Colon (tissue), 2 donors: ENCODE data around the gene MPEG1.

Experiments
- FAIRE-seq: peaks from 2 replicates; lab custom pipeline; 2012; peaks lifted over from hg19 to GRCh38; lab: Jason Lieb, UNC
- donor health status: control.
- donor health status: control.

The MPEG1 gene

GRCh38 chr11:59212744-59213631, at the start of gene MPEG1:
Gene MPEG1 (minus strand): TSS chr11:59212927. CDS start chr11:59212865, 62 bp downstream.
- FAIRE-seq, result no peak

GRCh38 chr11:59262177-59262818, 49.6 kb upstream of the MPEG1 start:
- no peak for FAIRE-seq

DNA sequence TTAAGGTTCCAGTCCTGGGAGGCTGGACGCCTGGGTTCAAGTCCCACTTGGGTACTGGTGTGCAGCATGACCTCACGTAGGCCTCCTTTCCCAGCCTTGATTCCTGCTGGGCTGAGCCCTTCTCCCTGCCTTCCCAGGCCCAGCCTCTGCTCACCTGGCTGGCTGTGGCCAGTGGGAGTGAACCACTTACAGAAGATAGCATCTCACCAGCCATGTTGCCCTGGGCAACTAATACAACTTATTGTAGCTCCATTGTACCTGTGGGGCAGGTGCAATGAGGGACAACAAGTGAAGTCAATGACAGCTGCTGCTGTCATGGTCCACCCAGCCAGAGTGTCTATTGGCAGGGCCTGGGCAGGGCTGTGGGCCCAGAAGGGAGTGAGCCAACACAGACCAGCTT, 48.4 kb upstream of the MPEG1 start:
- no peak for FAIRE-seq

GRCh38 chr11:59259867-59260475, 47.2 kb upstream of the MPEG1 start:
- FAIRE-seq, result no peak

GRCh38 chr11:59259047-59259446, 46.3 kb upstream of the MPEG1 start:
- FAIRE-seq, result no peak

- no peak for FAIRE-seq
These were observed 42.6 kb upstream of the MPEG1 start for GRCh38 chr11:59255281-59255680.

DNA sequence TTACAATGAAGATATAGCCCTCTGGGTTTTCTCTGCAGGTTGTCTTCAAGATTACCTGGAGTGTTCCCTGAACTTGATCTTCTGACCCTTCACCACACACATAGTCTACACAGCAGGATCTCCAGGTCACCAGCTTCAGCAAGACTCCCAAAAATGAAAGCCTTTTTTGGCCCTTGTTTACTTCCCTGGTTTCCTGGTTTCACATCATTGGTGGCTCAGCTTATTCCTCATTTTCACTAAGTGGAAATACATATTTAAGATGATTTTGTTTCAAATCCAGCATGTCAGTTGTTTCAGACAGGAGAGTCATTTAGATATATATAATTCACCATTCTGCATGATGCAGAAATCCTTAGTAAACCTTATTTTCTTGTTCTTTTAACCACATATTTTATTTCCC, 41.6 kb upstream of the MPEG1 start:
- no peak for FAIRE-seq

- no peak for FAIRE-seq
These were observed 40.3 kb upstream of the MPEG1 start for GRCh38 chr11:59253001-59253400.

GRCh38 chr11:59249535-59249934, 36.8 kb upstream of the MPEG1 start:
- FAIRE-seq, result no peak

DNA sequence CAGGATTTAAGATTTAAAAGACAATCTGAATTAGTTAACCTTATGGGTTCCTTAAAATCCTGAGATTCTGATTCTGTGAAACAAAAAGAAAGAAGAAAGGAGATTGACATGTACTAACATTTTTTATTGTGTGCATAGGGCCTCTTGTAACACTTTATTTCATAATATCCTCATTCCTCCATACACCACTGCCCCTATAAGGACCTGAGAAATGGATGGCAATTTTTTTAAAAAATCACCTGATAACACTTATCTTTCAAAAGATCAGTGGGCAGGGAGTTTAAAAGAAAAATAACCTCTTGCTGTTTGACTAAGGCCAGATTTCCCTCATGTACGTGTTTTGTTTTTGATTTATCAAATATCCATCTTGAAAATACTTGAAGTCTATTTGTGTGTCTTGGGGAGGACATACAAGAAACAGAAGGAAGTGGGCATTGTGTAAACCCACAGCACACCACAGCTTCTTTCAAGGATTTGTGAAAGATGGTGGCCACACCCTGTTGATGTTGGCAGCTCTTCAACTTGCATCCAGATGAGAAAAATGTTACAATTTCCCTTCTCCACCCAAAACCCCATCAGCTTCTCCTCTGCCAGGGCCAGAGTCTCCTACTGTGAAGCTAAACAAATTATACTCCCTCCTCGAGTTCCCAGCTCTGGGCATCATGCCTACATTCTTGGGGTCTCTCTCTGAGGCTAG, 35.0 kb upstream of the MPEG1 start:
- no peak for FAIRE-seq

- no peak for FAIRE-seq
These were observed 30.9 kb upstream of the MPEG1 start for GRCh38 chr11:59243633-59244032.

DNA sequence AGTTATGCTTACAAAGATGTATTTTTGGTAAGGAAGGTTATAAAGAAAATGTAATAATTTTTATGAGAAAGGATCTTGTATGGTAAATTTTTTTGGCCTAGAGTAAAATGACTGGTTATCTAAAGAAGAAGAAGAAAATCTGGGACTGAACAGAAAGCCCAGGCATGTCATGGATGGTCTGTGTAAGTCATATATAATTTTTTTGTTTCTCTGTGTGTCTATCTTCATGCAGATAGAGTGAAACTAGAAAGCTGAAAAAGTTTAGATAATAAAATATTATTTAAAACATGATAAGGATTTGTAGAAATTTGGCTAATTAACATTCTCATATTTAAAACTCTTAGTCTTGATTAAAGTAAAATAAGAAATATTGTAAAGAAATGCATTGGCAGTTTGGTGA, 27.6 kb upstream of the MPEG1 start:
- FAIRE-seq, result no peak

DNA sequence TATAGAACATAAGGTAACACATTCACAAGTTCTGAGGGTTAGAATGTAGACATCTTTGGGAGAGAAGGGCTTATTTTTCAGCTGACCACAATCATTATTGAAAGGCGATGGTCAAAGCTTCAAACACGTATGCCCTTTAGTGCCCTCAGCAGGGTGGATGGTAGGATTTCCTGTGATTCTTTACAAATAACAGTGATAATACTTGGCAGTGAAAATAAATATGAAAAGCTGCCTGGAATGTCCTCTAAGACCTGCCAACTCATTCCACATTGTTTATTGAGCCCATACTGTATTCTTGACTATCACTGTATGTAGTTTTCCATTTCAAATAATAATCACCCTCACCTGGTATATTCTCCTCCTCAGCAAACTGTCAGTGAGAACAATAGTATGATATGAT, 13.7 kb upstream of the MPEG1 start:
- no peak for FAIRE-seq

DNA sequence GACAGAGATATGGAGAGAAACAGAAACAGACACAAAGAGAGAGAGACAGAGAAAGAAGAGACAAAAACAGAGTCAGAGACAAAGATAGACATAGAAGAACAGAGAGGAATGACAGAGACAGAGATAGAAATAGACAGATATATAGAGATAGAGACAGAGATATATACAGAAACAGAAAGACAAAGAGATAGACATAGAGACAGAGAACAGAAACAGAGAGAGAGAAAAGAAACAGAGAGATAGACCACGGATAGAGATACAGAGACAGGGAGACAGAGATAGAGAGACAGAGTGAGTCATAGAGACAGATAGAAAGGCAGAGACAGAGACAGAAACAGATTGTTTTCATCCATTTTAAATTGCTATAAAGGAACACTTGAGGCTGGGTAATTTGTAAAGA, 12.3 kb upstream of the MPEG1 start:
- no peak for FAIRE-seq

DNA sequence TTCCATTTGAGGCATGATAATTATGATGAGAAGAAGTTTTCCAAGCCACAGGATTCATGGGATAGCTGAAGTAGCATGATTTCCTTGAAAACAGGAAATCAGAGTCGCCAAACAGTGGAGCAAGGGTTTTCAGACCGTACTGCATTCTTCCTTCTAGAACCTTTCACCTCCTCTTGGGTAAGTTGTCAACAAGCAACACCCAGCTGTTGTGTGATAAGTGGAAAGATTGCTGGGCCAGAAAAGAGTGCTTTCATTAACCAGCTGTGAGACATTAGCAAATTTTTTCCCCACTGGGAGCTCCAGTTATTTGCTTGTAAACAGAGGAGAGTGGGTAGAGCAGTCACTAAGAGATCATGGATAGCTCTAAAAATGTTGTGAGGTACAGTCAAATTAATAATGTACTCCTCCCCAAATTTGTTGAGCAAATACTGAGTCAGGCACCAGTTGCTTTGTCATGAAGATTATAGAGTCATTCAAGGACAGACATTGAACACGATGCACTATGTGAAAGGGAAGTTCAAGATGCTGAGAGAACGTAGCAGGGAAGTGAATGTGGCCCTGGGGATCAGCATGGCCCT, 11.7 kb upstream of the MPEG1 start:
- FAIRE-seq, result no peak

DNA sequence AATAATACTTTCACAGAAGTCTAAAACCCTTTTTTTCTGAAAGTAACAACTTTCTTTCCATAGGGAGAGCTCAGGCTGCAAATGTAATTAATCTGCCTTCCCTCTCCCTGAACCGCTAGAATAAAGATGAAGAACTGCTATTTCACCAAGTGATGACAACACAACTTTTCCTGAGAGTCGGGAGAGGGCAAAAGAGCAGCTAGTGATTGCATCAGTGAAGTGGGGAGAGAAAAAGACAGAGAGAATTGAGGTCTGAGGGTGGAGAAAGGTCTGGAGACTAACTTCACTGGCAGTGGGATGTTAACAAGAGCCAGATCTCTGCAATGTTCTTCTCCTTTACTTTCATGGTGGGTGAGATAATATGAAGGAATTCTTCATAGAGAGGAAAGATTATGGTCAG, 10.9 kb upstream of the MPEG1 start:
- no peak for FAIRE-seq

- no peak for FAIRE-seq
These were observed 10.4 kb upstream of the MPEG1 start for GRCh38 chr11:59223177-59223576.

DNA sequence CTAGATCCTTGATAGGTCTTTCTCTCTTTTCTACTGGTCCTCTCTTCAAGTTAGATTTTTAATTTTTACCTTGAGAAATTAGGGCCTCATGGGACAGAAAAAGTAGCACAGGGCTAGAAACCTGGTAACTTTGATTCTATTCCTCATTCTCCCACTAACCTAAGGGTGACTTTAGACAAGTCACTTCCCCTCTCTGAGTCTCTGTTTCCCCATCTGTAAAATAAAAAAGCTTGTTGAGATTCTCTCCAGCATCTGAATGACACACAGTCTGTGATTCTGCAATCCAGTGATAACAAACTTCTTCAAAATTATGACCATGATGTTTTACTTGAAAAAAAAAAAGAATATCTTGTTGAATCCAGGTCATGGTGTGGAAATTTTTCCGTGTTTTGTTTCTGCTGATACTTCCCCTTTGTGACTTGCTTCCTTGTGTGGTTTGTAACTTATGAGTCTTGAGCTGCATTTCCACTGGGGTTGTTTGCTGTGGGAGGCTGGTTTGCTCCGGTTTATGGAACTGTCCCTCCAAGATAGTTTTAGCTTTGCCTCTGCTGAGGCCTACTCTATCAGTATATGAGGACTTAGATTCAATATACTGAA, 9.8 kb upstream of the MPEG1 start:
- no peak for FAIRE-seq

GRCh38 chr11:59221441-59221840, 8.7 kb upstream of the MPEG1 start:
- no peak for FAIRE-seq

DNA sequence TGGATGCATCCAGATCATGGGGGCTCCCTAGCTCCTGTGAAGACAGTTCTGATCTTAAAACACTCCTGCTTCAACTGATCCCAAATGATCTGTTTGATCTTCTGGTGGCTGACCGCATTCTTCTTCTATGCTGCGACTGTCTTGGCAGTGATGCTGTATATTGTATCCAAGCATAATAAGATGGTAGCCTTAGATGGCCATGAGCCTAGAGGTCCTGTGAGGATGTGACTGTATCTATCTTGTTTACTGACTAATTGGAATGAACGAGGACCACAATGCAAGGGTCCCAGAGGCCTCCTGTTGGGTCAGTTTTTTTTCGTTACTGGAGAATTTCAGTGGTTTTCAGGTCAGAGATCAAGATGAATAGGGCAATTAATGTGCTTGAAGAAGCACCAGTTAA, 7.1 kb upstream of the MPEG1 start:
- no peak for FAIRE-seq

GRCh38 chr11:59218893-59219292, 6.2 kb upstream of the MPEG1 start:
- FAIRE-seq, result no peak

DNA sequence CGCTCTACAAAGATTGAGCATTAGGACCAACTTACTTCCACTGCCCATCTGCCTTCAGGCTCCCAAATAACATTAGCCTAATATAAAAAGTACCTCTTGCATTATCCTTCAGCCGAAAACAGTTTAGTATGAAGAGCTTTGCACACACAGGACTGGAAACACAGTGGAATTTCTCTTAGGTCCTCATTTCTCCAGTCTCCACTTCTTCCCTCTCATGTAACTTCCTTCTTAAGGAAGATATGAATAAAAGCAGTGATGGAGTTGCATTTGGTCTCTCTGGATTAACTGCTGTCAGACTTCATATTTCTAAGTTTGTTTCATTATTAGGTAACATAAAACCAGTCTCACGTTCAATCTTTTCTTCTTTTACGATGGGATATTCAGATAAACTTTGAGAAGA, 5.6 kb upstream of the MPEG1 start:
- no peak for FAIRE-seq
